Activated naive CD4-positive, alpha-beta T cell treated with anti-CD3 and anti-CD28 coated beads for 36 hours (primary cell): ENCODE data around the gene KBTBD4. TPM values are rescaled to one million over a fixed set of nuclear protein-coding genes. Genes with fewer than 3 reads are reported as not detected.

Experiments
- CTCF ChIA-PET: fragments of 350-600 bp; sonication (Branson Sonifier 250); formaldehyde crosslinking; loops from one replicate; lab custom pipeline; 2021; ENCODE audit warnings: antibody characterized with exemption; lab: Charles Lee
- DNase-seq: peaks from one replicate; pipeline ENCODE4 v3.0.0-alpha.2; 2020
- H3K27ac Mint-ChIP-seq: one replicate; pipeline ENCODE4 v1.8.0; 2021; ENCODE audit warnings: mild to moderate bottlenecking, mixed read lengths
- H3K27me3 Mint-ChIP-seq: one replicate; pipeline ENCODE4 v1.8.0; 2021; ENCODE audit warnings: low read depth, mixed read lengths
- H3K36me3 Mint-ChIP-seq: one replicate; pipeline ENCODE4 v1.8.0; 2021; ENCODE audit warnings: low read depth, mixed read lengths
- H3K4me1 Mint-ChIP-seq: one replicate; pipeline ENCODE4 v1.8.0; 2021; ENCODE audit warnings: low read depth, mixed read lengths
- H3K4me3 Mint-ChIP-seq: one replicate; pipeline ENCODE4 v1.8.0; 2021; ENCODE audit warnings: mild to moderate bottlenecking, moderate library complexity, mixed read lengths
- H3K9me3 Mint-ChIP-seq: one replicate; pipeline ENCODE4 v1.8.0; 2021; ENCODE audit warnings: mixed read lengths
- intact Hi-C: fragments of 100-400 bp; cut with micrococcal nuclease; formaldehyde crosslinking; loops from one replicate; pipeline ENCODE4 v1.15.1; 2023
- total RNA-seq, 2 experiments: library from RNA; stranded (reverse); gene quantifications; one replicate each; pipeline ENCODE4 v1.2.3, GENCODE V29; 2021

Gene KBTBD4
- total RNA-seq, 2 experiments from 2014 or later: 13.8 to 15.4 TPM

DNA sequence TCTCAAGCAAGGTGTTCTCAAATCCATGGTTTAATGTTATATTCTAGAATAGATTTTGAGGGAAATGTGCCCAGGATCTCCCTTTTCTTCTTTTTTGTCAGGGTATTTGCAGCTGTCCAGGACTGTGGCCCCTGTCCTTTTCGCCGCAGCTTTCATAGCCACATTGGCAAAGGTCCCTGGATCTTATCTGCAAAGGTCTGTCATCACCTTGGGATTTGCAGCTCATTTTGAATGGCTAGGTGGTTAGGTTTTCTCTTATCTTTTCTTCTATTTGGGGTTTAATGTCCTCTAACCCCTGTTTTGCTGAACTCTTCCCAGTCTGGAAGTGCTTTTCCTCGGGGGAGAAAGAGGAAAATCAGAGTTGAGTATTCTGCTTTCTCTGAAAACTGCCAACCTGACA lies 27.2 kb upstream of the KBTBD4 start:
- H3K27me3 Mint-ChIP-seq: no peaks in the 10 kb centered on the region
- DNase-seq: no peak
- H3K4me1 Mint-ChIP-seq: no peaks in the 10 kb centered on the region
- intact Hi-C loops: no loop called here
- no peak overlapping the region for H3K27ac Mint-ChIP-seq
- no peaks in the 10 kb centered on the region for H3K9me3 Mint-ChIP-seq
- CTCF ChIA-PET: interaction anchor here (0.7 kb wide), 1 partner anchor 279 kb away, joined by 3 read pairs; no protein-coding TSS in a partner anchor
- no peak overlapping the region for H3K4me3 Mint-ChIP-seq
- H3K36me3 Mint-ChIP-seq: peaks cover 4% of the 10 kb centered on the region

- no peaks in the 10 kb centered on the region for H3K27me3 Mint-ChIP-seq
- no peak for DNase-seq
- intact Hi-C loops: no loop called here
- no peaks in the 10 kb centered on the region for H3K4me1 Mint-ChIP-seq
- H3K9me3 Mint-ChIP-seq: no peaks in the 10 kb centered on the region
- peaks cover 4% of the 10 kb centered on the region for H3K36me3 Mint-ChIP-seq
- H3K27ac Mint-ChIP-seq: no peak overlapping the region
- no peak overlapping the region for H3K4me3 Mint-ChIP-seq
- CTCF ChIA-PET: no interaction called here
These were observed 24.5 kb upstream of the KBTBD4 start for GRCh38 chr11:47603295-47603694.

GRCh38 chr11:47599902-47600301 lies 21.1 kb upstream of the KBTBD4 start:
- no peak for DNase-seq
- H3K4me1 Mint-ChIP-seq: no peaks in the 10 kb centered on the region
- no peak overlapping the region for H3K4me3 Mint-ChIP-seq
- CTCF ChIA-PET: interaction anchor here (0.7 kb wide), 2 partner anchors 44 to 71 kb away, joined by 3 to 6 read pairs; no protein-coding TSS in a partner anchor
- peaks cover 7% of the 10 kb centered on the region for H3K27me3 Mint-ChIP-seq
- H3K27ac Mint-ChIP-seq: no peak overlapping the region
- no peaks in the 10 kb centered on the region for H3K36me3 Mint-ChIP-seq
- intact Hi-C loops: no loop called here
- H3K9me3 Mint-ChIP-seq: no peaks in the 10 kb centered on the region

GRCh38 chr11:47595967-47596366 lies 17.2 kb upstream of the KBTBD4 start:
- intact Hi-C loops: no loop called here
- no peaks in the 10 kb centered on the region for H3K36me3 Mint-ChIP-seq

DNA sequence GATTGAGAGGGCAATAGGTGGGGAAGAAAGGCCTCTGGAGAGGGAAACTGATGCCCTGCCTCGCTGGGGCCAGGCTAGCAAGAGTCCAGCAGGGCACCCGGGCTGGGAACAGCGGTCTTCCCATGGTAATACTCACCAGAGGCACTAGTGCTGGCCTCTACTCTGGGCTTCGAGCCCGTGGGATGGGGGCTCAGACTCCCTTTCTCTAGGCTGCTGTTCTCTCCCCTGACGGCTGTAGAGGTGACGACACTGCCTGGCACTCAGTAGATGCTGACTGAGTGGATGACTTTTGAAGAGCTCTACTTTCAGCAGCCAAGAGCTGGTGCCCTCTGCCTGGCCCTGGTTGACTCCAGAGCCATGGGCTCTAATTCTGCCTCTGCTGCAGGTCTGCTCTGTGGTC lies 16.3 kb upstream of the KBTBD4 start:
- no peak for DNase-seq
- H3K9me3 Mint-ChIP-seq: no peaks in the 10 kb centered on the region
- H3K27ac Mint-ChIP-seq: no peak overlapping the region
- CTCF ChIA-PET: no interaction called here
- H3K4me3 Mint-ChIP-seq: no peak overlapping the region
- no peaks in the 10 kb centered on the region for H3K36me3 Mint-ChIP-seq
- peaks cover 34% of the 10 kb centered on the region for H3K27me3 Mint-ChIP-seq
- peaks cover 19% of the 10 kb centered on the region for H3K4me1 Mint-ChIP-seq
- intact Hi-C loops: no loop called here

More at GRCh38 chr11:47595967-47596366, 17.2 kb upstream of the KBTBD4 start:
- Mint-ChIP-seq H3K9me3 (no peaks in the 10 kb centered on the region), H3K4me1 (peaks cover 19% of the 10 kb centered on the region), H3K27me3 (peaks cover 34% of the 10 kb centered on the region), H3K27ac (no peak overlapping the region), H3K4me3 (no peak overlapping the region)
- CTCF ChIA-PET: no interaction called here
- DNase-seq: no peak

DNA sequence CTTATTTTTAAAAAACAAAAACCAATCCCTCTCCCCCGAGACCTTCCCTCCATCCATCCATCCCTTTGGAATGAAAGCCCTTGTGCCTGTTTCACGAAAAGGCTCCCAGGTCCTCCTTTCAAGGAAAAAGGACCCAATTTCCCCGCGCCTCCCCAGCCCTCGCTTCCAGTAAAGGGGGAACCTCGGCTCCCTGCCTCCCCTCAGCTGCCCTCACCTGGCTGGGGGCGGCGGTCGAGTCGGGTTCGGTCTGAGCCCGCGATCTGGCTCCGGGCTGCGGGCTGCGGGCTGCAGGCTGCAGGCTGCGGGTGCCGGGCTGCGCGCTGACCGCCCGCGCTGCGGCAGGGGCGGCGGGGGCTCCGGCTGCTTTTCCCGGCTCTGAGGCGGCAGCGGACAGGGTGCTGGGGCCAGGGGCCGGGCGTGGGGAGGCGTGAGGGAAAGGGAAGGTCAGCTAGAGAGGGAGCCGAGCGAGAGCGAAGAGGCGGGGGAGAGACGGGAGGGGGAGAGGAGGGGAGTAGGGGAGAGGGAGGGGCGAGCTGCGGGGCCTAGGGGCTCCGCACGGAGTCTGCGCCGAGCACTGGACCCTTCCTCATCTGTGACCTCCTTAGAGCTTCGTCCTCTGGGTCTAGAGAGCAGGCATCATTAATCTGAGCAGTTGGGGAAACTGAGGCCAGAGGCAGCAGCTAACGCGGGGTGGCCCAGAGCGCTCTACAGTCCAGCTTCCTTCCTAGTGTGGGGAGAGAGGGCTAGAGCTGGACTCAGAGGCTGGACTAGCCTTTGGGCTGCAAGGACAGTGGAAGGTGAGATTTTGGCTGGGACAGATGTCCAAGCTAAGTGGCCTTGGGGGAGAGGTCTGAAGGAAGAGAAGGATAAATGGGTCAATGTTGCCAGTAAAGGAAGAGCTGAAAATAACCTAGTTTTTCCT lies 15.4 kb upstream of the KBTBD4 start, which contains the start of gene C1QTNF4:
Gene C1QTNF4, minus strand, starts transcription at position 478 of the 922 bp plus-strand sequence. CDS start 3,601 bp downstream, outside the sequence.
- DNase-seq: no peak
- H3K27ac Mint-ChIP-seq: no peak within 1 kb of the TSS
- H3K4me1 Mint-ChIP-seq: peaks cover 19% of the 10 kb centered on the region
- peaks cover 34% of the 10 kb centered on the region for H3K27me3 Mint-ChIP-seq
- CTCF ChIA-PET: interaction anchor here (0.6 kb wide), 1 partner anchor 313 kb away, joined by 3 read pairs; no protein-coding TSS in a partner anchor
- no peak within 1 kb of the TSS for H3K4me3 Mint-ChIP-seq
- H3K36me3 Mint-ChIP-seq: no peaks in the 10 kb centered on the region
- intact Hi-C loops: no loop called here
- no peaks in the 10 kb centered on the region for H3K9me3 Mint-ChIP-seq

GRCh38 chr11:47593492-47593933 lies 14.7 kb upstream of the KBTBD4 start:
- Mint-ChIP-seq H3K36me3 (no peaks in the 10 kb centered on the region), H3K4me1 (peaks cover 19% of the 10 kb centered on the region), H3K9me3 (no peaks in the 10 kb centered on the region), H3K27ac (no peak overlapping the region), H3K27me3 (peaks cover 34% of the 10 kb centered on the region), H3K4me3 (no peak overlapping the region)
- no peak for DNase-seq
- CTCF ChIA-PET: interaction anchor here (0.6 kb wide), 1 partner anchor 312 kb away, joined by 3 read pairs; no protein-coding TSS in a partner anchor
- intact Hi-C loops: no loop called here

DNA sequence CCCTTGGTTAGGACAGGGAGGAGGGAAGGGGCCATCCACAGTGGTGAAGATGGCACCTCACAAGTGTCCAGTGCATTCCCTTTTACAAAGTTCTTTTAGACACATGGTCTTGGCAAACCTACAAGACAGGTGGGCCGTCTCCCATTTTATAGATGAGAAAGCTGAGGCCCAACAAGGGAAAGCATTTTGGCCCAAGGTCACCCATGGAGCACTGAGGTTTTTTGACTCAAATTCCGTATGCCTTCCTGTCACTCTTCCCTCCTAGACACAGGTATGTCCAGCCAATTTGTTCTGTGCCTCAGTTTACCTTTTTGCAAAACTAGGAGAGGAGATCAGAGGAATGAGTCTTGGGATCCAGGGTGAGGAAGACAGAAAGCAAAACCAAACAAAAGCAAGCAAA lies 14.2 kb upstream of the KBTBD4 start:
- intact Hi-C loops: no loop called here
- CTCF ChIA-PET: interaction anchor here (0.6 kb wide), 1 partner anchor 215 kb away, joined by 3 read pairs; no protein-coding TSS in a partner anchor

GRCh38 chr11:47592251-47592650 lies 13.5 kb upstream of the KBTBD4 start:
- intact Hi-C loops: no loop called here
- no peak overlapping the region for H3K4me3 Mint-ChIP-seq
- no peak for DNase-seq
- H3K9me3 Mint-ChIP-seq: no peaks in the 10 kb centered on the region
- no peaks in the 10 kb centered on the region for H3K36me3 Mint-ChIP-seq
- H3K27me3 Mint-ChIP-seq: peaks cover 34% of the 10 kb centered on the region
- H3K4me1 Mint-ChIP-seq: peaks cover 19% of the 10 kb centered on the region
- no peak overlapping the region for H3K27ac Mint-ChIP-seq
- CTCF ChIA-PET: interaction anchor here (0.6 kb wide), 1 partner anchor 215 kb away, joined by 3 read pairs; no protein-coding TSS in a partner anchor

More for the DNA sequence above, 14.2 kb upstream of the KBTBD4 start:
- H3K9me3 Mint-ChIP-seq: no peaks in the 10 kb centered on the region
- peaks cover 34% of the 10 kb centered on the region for H3K27me3 Mint-ChIP-seq
- H3K4me3 Mint-ChIP-seq: no peak overlapping the region
- H3K36me3 Mint-ChIP-seq: no peaks in the 10 kb centered on the region
- DNase-seq: no peak
- peaks cover 19% of the 10 kb centered on the region for H3K4me1 Mint-ChIP-seq
- H3K27ac Mint-ChIP-seq: no peak overlapping the region

DNA sequence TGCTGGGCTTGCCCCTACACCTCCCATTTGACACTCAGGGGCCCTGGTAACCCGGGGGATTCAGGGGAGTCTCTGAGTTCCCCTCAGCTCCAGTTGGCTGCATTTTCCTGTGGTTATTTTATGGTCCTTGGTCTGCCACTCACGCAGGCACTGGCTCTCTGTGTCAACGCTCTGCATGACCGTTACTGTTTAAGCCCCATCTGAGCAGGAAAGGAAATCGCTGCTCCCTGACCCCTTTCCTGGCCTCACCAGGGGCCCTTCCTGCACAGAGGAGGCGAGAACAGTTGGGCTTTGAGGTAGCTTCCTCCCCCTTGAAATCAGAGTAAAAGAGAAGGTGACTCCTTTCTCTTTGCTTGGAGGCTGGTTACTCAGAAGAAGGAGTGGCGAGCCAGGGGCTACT lies 13.0 kb upstream of the KBTBD4 start:
- CTCF ChIA-PET: no interaction called here
- Mint-ChIP-seq H3K4me3 (no peak overlapping the region), H3K4me1 (peaks cover 19% of the 10 kb centered on the region), H3K36me3 (no peaks in the 10 kb centered on the region), H3K27ac (no peak overlapping the region), H3K9me3 (no peaks in the 10 kb centered on the region), H3K27me3 (peaks cover 34% of the 10 kb centered on the region)
- peak; percentile 24 for DNase-seq
- intact Hi-C loops: no loop called here

GRCh38 chr11:47589977-47590861 lies 11.4 kb upstream of the KBTBD4 start:
- Mint-ChIP-seq H3K27ac (no peak overlapping the region), H3K9me3 (no peaks in the 10 kb centered on the region), H3K4me3 (no peak overlapping the region), H3K4me1 (peaks cover 19% of the 10 kb centered on the region), H3K36me3 (no peaks in the 10 kb centered on the region), H3K27me3 (peaks cover 29% of the 10 kb centered on the region)
- no peak for DNase-seq
- CTCF ChIA-PET: no interaction called here
- intact Hi-C loops: no loop called here

DNA sequence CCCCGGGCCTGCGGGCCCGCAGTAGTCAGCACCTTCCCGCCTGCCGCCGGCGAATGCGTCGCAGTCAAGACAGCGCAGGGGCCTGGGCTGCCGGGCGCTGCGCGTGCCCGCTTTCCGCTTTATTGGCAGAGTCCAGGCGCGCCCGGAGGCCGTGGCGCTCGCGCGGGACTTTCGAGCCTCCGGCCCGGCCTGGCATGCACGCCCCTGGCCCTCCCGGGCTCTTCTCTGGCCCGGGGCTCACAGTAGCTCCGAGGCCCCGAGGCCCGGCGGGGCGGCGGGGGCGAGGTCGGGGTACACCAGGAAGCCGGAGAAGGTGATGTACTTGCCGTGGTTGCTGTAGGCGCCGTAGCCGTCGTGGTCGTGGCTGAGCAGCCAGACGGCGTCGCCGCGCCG lies 10.8 kb upstream of the KBTBD4 start:
- no peak overlapping the region for H3K27ac Mint-ChIP-seq
- no peak overlapping the region for H3K4me3 Mint-ChIP-seq
- H3K36me3 Mint-ChIP-seq: peaks cover 4% of the 10 kb centered on the region
- H3K9me3 Mint-ChIP-seq: no peaks in the 10 kb centered on the region
- H3K4me1 Mint-ChIP-seq: peaks cover 19% of the 10 kb centered on the region
- intact Hi-C loops: no loop called here
- peaks cover 24% of the 10 kb centered on the region for H3K27me3 Mint-ChIP-seq
- no peak for DNase-seq
- CTCF ChIA-PET: no interaction called here
